GM18519 (cell line): Measurements from ENCODE around the gene ZMIZ1.
A peak's percentile ranks its signal among the peaks of the same experiment; 100 is the strongest.

Source experiments
- ATAC-seq: cut with Tn5 transposase; IDR thresholded peaks from one replicate; pipeline ENCODE4 v1.9.1; 2021; ENCODE audit warnings: mild to moderate bottlenecking, moderate library complexity; ENCODE audit not compliant: unreplicated experiment, low FRiP score

ZMIZ1 gene

DNA sequence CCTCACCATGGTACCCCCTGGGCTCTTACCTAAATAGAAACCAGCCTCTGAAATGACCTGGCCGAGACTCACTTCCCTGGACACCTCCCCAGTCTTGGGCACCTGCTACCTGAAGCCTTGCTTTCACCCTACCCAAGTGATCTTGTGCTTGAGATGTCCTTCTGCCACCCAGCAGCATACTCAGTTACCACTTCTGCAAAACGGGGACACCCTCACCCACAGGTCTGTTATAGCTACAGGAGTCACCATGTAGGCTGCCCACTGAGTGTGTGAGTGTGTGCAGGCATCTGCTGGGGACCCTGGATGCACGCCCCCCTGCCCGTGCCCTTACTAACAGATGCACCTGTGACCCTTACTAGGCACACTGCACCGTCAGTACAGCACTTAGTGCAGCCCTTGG, 183.7 kb downstream of the ZMIZ1 start:
- no peak for ATAC-seq

DNA sequence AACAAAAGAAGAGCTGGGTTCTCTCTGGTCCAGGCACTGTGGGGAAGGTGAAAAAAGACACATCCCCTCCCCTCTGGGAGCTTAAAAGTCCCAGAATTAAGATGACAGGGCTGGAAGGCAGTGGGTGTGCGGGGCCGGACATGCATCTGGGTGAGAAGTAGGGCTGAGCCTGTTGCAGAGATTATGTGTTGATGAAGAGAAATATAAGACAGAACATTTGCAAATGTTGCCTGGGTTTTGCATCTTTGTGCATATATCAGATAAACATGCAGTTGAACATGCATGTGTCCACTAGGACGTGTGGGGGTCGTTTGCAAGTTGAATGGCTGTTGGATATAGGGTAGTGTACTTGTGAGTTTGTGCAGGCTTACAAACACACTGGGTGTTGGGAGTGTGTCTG, 184.2 kb downstream of the ZMIZ1 start:
- no peak for ATAC-seq

GRCh38 chr10:79253704-79254103, 184.9 kb downstream of the ZMIZ1 start:
- no peak for ATAC-seq

GRCh38 chr10:79254333-79255006, 185.7 kb downstream of the ZMIZ1 start:
- ATAC-seq, result no peak

- ATAC-seq, result no peak
These were observed 186.3 kb downstream of the ZMIZ1 start for GRCh38 chr10:79255007-79255507.

DNA sequence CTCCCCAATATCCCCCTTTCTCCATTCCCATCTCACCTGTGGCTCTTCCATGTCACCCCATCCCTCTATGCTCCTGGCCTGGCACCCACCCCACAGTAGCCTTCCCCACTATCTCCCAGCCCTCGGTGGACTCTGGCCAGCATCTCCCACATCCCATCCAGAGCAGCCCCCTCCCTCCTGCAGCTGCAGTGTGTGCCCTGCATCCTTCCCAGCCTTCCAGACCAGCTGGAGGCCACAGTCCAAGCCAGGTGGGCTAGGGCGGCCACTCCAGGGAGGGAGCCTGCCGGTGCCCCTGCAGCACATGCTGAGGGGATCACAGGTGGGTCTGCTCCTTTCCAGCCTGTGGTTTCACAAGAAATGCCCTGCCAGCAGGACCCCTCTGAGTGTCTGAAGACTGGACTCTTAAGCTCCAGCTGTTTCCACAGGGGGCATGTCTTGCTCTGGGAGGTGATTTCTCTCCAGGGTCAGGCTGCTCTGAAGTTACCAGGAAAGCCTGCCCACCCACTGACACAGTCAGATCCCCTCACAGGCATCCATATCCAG, 187.6 kb downstream of the ZMIZ1 start:
- ATAC-seq, result no peak

DNA sequence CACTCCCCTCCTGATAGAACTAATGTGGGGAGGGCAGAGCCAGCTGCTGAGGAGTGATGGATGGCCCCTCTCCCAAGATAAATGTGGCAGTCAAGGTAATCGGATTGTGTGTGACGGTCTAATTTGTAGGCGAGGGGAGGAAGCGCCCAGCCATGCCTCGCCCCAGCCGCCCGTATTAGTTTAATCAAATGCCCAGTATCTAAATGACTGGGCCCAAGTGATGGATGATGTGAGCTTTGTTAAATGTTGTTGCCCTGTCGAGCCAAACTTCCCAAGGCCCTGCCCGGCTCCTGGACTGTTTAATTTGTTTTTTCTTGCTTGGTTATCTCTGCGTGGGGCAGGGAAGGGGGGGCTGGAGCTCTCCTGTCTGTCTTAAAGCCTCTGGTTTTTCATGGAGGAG, 190.1 kb downstream of the ZMIZ1 start:
- ATAC-seq, result no peak

DNA sequence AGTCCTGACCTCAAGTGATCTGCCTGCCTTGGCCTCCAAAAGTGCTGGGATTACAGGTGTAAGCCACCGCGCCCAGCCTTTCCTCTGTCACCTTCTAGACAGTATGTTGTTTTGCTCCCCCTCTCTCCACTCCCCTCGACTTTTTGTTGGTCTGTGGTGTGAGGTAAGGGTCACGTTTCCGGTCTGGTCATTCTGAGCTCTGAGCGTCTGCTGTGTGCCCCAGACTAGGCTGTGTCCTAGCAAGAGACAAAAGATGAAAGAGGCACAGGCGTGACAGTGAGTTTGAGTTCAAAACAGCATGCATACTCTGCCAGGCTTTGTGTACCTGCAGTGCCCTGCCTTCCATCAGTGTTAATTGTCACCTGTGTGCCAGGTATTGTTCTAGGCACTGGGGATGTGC, 191.1 kb downstream of the ZMIZ1 start:
- no peak for ATAC-seq

GRCh38 chr10:79260811-79261740, 192.3 kb downstream of the ZMIZ1 start:
- ATAC-seq, result no peak

GRCh38 chr10:79262131-79262530, 193.4 kb downstream of the ZMIZ1 start:
- no peak for ATAC-seq

GRCh38 chr10:79262959-79263746, 194.4 kb downstream of the ZMIZ1 start:
- no peak for ATAC-seq

DNA sequence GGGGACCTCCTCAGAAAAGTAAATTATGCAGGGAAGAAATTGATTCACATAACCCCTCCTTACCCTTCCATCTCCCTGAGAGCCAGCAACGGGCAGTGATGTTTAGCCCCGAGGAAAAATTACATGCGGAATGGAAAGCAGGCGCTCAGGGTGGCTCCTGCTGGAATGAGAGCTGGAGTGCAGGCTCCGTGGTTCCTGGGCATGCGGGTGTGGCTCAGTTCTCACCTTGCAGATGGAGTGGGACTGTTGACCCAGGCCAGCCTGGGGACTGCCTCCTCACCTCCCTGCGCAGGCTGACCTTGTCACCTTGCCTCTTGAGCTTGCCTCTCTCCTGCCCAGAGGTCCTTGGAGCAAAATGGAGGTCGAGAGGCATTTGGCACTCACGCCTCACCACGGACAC, 195.2 kb downstream of the ZMIZ1 start:
- no peak for ATAC-seq

DNA sequence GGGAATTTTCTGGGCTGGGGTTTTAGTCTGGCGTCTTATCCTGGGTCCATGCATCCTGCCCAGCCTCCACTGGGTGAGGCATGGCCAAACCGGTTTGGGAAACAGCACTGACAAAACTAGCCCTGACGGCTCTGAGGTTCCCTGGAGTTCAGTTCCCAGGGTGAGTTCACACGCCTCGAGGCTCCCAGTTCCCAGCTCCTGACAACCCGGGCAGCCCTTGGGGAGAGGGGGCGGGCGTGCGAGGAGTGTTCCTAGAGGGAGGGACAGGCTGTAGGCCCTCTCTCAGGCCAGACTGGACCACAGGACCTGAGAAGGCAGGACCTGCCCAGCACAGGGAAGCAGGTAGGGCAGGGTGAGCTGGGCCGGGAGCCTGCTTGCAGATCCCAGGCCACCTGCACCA, 196.2 kb downstream of the ZMIZ1 start:
- ATAC-seq, result no peak

DNA sequence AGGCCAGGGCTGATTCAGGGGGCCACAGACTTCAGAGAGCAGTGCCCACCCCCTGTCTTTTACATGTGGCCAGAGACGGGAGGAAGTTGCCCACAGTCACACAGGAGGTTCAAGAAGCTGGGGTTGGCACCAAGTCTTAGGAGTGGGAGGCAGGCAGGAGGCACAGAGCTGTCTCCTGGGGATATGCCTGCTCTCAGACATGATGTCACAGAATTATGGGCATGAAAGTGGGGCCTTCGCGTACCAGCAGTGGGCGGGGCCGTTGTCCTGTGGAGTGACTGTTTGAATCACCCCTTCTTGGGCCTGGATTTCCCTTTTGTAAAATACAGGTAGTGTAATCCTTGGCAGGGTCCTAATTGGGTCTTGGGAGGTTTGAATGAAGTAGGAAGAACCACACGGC, 197.3 kb downstream of the ZMIZ1 start:
- no peak for ATAC-seq

DNA sequence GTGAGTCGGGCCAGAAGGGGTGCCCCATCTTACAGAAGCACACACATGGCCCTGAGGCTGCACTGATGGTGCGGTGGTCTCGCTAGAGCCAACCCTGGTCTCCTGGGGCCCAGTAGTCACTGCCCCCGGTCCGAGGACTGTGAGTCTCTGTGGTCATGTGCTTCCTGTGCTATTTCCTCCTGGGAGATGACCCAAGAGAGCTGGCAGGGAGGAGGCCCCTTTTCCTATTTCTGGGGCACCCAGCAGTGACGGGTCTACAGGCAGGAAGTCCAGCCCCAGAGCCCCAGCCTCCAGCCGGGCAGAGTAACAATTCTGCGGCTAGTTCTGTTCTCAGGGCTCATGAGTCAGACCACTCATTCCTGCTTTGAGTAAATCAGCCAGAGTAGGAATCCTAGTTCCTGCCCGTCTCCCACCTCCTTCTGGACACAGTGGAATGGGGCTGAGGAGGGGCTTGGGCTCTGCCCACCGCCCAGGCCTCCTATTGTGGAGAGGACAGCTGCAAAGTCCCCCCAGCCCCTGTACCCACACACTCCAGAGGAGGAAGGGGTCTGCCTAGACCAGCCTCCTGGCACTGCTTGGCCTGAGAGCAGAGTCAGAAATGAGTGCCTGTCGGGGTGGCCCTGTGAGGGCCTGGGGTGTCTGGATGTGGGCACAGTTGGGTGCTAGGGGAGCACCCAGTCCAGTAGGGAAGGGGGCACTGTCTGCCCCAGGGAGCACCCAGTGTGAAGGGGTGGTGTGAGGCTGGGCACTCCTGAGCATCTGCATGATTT, 198.0 kb downstream of the ZMIZ1 start:
- ATAC-seq, result peak; percentile 68

DNA sequence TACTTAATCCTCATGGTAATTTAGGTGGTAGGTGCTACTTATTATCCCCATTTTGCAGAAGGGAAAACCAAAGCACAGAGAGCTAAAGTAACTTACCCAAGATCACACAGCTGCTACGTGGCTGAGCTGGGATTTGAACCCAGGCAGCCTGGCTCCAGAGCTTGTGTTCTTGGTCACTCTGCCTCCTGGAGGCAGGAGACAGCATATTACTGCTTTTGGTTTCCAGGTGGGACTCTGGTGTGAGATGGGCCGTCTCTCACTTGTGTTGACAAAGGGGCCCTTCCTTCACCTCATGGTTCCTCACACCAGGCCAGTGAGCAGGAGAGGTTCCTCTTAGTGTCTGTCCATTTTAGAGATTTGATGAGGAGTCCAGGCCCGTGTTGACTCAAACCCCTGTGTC, 198.7 kb downstream of the ZMIZ1 start:
- no peak for ATAC-seq

GRCh38 chr10:79268161-79268601, 199.4 kb downstream of the ZMIZ1 start:
- ATAC-seq, result no peak

- ATAC-seq, result no peak
These were observed 200.0 kb downstream of the ZMIZ1 start for GRCh38 chr10:79268742-79269141.

GRCh38 chr10:79269443-79269842, 200.7 kb downstream of the ZMIZ1 start:
- no peak for ATAC-seq

- ATAC-seq, result no peak
These were observed 201.2 kb downstream of the ZMIZ1 start for GRCh38 chr10:79269969-79270368.
